K562 treated with DMSO at 1 percent for 4 hours (cell line): ENCODE measurements around the gene TMEM270. TPM values are rescaled to one million over a fixed set of nuclear protein-coding genes. Genes with fewer than 3 reads are reported as not detected.

Source experiments
- total RNA-seq: library from RNA; unstranded; fragments of 300-600 nt; gene quantifications from 2 replicates; pipeline ENCODE4 v1.2.3, GENCODE V29; 2022; ENCODE audit not compliant: insufficient read depth

Gene TMEM270, protein sequence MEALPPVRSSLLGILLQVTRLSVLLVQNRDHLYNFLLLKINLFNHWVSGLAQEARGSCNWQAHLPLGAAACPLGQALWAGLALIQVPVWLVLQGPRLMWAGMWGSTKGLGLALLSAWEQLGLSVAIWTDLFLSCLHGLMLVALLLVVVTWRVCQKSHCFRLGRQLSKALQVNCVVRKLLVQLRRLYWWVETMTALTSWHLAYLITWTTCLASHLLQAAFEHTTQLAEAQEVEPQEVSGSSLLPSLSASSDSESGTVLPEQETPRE
- not detected in 2 replicates for total RNA-seq

DNA sequence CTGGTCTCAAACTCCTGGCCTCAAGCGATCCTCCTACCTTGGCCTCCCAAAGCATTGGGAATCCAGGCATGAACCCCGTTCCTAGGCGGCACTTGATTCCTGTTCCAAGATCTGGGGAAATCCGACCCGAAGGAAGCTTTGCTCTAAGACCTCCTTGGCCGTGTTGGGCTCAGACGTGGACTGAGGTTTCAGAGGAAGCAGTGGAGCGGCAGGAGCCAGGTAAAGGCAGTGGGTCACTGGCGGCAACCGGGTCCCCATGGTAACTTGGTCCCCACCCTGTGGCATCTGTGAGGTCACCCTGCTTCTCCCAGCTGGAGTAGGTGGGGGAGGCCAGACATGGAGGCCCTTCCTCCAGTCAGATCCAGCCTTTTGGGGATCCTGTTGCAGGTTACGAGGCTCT is at the start of gene TMEM270:
Gene TMEM270, plus strand, starts transcription at position 301 of the 400 bp plus-strand sequence. Its CDS starts 36 bp downstream, at position 337.

DNA sequence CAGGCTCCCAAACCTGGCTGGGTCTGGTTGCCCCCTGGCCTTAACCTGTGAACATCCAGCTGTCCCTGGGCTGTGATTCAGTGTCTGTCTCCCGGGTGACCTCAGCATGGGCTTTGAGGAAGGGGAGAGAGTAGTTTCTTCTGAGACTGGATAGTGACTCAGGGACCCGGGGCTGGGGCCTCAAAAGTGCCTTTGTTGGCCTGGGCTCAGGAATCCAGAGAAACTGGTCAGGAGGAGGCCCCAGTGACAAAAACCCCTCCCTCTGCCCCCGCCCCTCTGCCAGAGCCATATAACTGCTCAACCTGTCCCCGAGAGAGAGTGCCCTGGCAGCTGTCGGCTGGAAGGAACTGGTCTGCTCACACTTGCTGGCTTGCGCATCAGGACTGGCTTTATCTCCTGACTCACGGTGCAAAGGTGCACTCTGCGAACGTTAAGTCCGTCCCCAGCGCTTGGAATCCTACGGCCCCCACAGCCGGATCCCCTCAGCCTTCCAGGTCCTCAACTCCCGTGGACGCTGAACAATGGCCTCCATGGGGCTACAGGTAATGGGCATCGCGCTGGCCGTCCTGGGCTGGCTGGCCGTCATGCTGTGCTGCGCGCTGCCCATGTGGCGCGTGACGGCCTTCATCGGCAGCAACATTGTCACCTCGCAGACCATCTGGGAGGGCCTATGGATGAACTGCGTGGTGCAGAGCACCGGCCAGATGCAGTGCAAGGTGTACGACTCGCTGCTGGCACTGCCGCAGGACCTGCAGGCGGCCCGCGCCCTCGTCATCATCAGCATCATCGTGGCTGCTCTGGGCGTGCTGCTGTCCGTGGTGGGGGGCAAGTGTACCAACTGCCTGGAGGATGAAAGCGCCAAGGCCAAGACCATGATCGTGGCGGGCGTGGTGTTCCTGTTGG is 30.0 kb upstream of the TMEM270 start, which contains the start of gene CLDN4:
Gene CLDN4, plus strand, starts transcription at position 316 of the 903 bp plus-strand sequence. Its CDS starts 206 bp downstream, at position 522.

DNA sequence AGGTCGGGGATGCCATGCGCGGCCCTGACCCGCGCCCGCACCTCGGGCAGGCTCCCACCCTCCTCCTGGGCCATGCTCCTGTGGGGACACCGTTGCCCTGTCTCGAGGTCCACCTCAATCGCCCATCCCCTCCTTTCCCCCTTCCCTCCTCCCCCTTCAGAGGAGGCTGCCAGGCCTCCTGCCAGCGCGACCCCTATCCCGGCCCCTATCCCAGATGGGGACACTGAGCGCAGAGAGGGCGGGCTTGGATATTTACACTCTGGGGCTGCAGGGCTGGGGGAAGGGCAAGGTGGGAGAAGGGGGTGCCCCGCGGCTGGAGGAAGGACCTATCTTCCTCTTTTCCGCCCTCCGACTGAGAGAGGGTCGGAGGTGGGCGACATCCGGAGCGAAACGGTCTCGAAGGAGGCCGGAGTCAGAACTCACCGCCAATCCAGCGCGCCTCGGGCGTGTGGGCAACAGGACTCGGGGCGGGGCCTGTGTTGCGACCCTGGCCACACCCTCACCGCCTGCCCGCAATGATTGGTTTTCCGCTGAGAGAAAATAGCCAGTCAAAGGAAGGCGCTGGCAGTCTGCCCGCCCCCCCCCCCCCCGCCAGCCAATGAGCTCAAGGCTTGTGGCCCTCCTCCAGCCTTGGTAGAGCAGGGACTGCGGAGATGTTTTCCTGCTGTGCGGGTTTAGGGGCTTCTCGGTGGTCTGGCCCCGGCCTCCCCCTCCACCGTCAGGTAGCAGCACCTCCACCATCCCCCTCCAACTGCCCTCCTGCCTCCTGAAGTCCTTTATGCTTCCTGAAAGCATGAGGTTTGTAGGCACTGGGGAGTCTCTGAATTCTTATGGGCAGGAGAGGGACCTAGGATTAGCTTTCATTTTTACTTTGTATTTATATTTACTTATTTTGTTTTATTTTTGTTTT is 18.6 kb upstream of the TMEM270 start, which contains the start of gene METTL27:
Gene METTL27, minus strand, starts transcription at position 450 of the 910 bp plus-strand sequence. Its CDS starts 376 bp downstream, at position 74.

Other genes starting within 250 kb of the TMEM270 start
- 22.6 and 26.8 TPM in 2 replicates for gene MLXIPL, start 236.6 kb upstream of the TMEM270 start, total RNA-seq
- 2.1 and 2.3 TPM in 2 replicates for gene VPS37D, start 193.3 kb upstream of the TMEM270 start, total RNA-seq
- gene DNAJC30, start 177.7 kb upstream of the TMEM270 start, total RNA-seq: 2.4 and 3.0 TPM in 2 replicates
- gene BUD23, start 177.6 kb upstream of the TMEM270 start, total RNA-seq: 121 and 131 TPM in 2 replicates
- 6.7 and 11.6 TPM in 2 replicates for gene STX1A, start 141.5 kb upstream of the TMEM270 start, total RNA-seq
- 9.8 and 11.2 TPM in 2 replicates for gene ABHD11, start 122.4 kb upstream of the TMEM270 start, total RNA-seq
- gene CLDN3, start 90.9 kb upstream of the TMEM270 start, total RNA-seq: not detected in 2 replicates
- 0.17 TPM in 1 of 2 replicates, not detected in the other for gene CLDN4, start 30.2 kb upstream of the TMEM270 start, total RNA-seq
- gene METTL27, start 18.6 kb upstream of the TMEM270 start, total RNA-seq: not detected in 2 replicates
- gene ELN, start 167.0 kb downstream of the TMEM270 start, total RNA-seq: not detected in 2 replicates
- 14.0 and 16.8 TPM in 2 replicates for gene LIMK1, start 222.6 kb downstream of the TMEM270 start, total RNA-seq